AG09319 (cell line): ENCODE results near the gene ATP2B1.
"Not testable (repeated sequence)": the region's sequence is repeated elsewhere in the genome, so short reads cannot be mapped to it uniquely, and the experiment has no call there.

Experiments used
- DNase-seq: peaks from one replicate; pipeline ENCODE4 v3.0.0-alpha.2; 2010; ENCODE audit warnings: low read depth; ENCODE audit errors: extremely low read depth
- CTCF ChIP-seq: IDR thresholded peaks from 2 replicates; pipeline ENCODE4 v1.5.1; 2011; ENCODE audit warnings: low read depth, mild to moderate bottlenecking, inconsistent platforms, low read length, moderate library complexity

ATP2B1 gene

GRCh38 chr12:89708565-89709156 lies at the start of gene ATP2B1:
Gene ATP2B1 (minus strand): TSS chr12:89708838. CDS start chr12:89655886, 52,952 bp downstream.
- TF ChIP-seq CTCF: no peak; the same call in 1 of the 2 replicates
- DNase-seq: peak; percentile 75

DNA sequence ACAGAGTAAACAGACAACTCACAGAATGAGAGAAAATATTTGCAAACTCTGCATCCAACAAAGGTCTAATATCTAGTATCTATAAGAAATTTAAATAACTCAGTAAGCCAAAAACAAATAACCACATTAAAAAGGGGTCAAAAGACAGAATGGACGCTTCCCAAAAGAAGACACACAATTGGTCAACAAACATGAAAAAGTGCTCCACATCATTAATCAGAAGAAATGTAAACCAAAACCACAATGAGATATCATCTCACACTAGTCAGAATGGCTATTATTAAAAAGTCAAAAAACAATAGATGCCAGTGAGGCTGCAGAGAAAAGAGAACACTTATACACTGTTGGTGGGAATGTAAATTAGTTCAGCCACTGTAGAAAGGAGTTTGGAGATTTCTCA lies 49.3 kb upstream of the ATP2B1 start:
- not testable (repeated sequence) for DNase-seq

- no peak for TF ChIP-seq CTCF
- peak; percentile 99 for DNase-seq
These were observed 48.2 kb upstream of the ATP2B1 start for GRCh38 chr12:89756585-89757398.

- no peak for DNase-seq
These were observed 47.6 kb upstream of the ATP2B1 start for GRCh38 chr12:89756194-89756584.

DNA sequence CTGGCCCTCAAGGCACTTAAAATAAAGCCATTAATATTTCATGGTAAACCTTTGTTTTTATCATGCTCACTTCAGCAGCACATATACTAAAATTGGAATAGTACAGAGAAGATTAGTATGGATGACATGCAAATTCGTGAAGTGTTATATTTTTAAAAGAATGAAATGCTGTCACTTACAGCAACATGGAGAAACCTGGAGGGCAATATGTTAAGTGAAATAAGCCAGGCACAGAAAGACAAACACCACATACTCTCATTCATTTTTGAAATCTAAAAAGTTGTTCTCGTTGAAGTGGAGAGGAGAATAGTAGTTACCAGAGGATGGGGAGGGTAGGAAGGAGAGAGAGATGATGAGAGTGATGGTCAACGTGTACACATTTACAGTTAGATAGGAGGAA lies 45.4 kb upstream of the ATP2B1 start:
- DNase-seq: no peak
- TF ChIP-seq CTCF: no peak

More at GRCh38 chr12:89756194-89756584, 47.6 kb upstream of the ATP2B1 start:
- TF ChIP-seq CTCF: no peak

DNA sequence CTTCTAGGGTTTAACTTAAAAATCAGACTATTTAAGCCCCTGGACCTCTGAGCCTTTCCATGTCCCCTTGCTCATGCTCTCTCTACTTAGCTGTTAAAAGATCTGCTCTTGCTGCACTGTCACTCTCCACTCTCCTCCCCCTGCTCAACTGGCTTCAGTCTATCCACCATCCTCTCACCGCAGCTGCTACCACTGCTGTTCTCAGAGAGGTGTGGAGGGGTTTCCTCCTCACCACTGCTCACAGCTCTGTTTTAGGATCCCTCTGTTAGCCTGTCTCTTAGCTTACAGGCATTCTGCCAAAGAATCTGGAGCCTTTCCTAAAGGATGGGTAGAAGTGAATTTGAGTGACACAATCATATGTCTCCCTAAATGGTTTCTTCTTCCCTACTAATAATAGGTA lies 43.7 kb upstream of the ATP2B1 start:
- no peak for TF ChIP-seq CTCF
- DNase-seq: no peak

GRCh38 chr12:89750389-89751351 lies 42.0 kb upstream of the ATP2B1 start:
- DNase-seq: peak; percentile 80
- no peak for TF ChIP-seq CTCF
